ENCODE measurements around the gene KIF21B. TPM values are rescaled to one million over a fixed set of nuclear protein-coding genes. Genes with fewer than 3 reads are reported as not detected.

Gene KIF21B
- total RNA-seq, 1 donor from 2014 or later = 0.43 TPM

- no peak for ATAC-seq
- intact Hi-C loops (cut with DNase I) = loop anchor here (5.0 kb wide), 1 partner anchor 51 kb away; no protein-coding TSS in a partner anchor
- DNase-seq (ENCODE audit: missing footprints) = no peak
Measured at GRCh38 chr1:201022820-201023516, 546 bp downstream of the KIF21B start.

- DNase-seq (ENCODE audit: missing footprints) (no peak), ATAC-seq (no peak)
- intact Hi-C loops (cut with DNase I) = loop anchor here (5.0 kb wide), 1 partner anchor 50 kb away; no protein-coding TSS in a partner anchor
Measured at GRCh38 chr1:201022493-201022819, 1.1 kb downstream of the KIF21B start.

GRCh38 chr1:201021630-201022492, 1.7 kb downstream of the KIF21B start:
- intact Hi-C loops (cut with DNase I) = loop anchor here (5.0 kb wide), 1 partner anchor 50 kb away; no protein-coding TSS in a partner anchor
- DNase-seq (ENCODE audit: missing footprints) (no peak), ATAC-seq (no peak)

GRCh38 chr1:201020721-201021629, 2.5 kb downstream of the KIF21B start:
- ATAC-seq = no peak
- intact Hi-C loops (cut with DNase I) = loop anchor here (5.0 kb wide), 1 partner anchor 49 kb away; no protein-coding TSS in a partner anchor
- no peak for DNase-seq (ENCODE audit: missing footprints)

- ATAC-seq (no peak), DNase-seq (ENCODE audit: missing footprints) (no peak)
- intact Hi-C loops (cut with DNase I) = loop anchor here (5.0 kb wide), 1 partner anchor 48 kb away; no protein-coding TSS in a partner anchor
Measured at GRCh38 chr1:201020040-201020591, 3.4 kb downstream of the KIF21B start.

- intact Hi-C loops (cut with DNase I) = no loop called here
- ATAC-seq (peak; percentile 21), DNase-seq (ENCODE audit: missing footprints) (peak; percentile 88)
Measured at GRCh38 chr1:201019321-201019977, 4.1 kb downstream of the KIF21B start.

- intact Hi-C loops (cut with DNase I) = no loop called here
- DNase-seq (ENCODE audit: missing footprints) (no peak), ATAC-seq (no peak)
Measured at GRCh38 chr1:201017828-201018163, 5.7 kb downstream of the KIF21B start.

GRCh38 chr1:201016943-201017827, 6.3 kb downstream of the KIF21B start:
- ATAC-seq (no peak), DNase-seq (ENCODE audit: missing footprints) (no peak)
- intact Hi-C loops (cut with DNase I) = no loop called here

- ATAC-seq (no peak), DNase-seq (ENCODE audit: missing footprints) (no peak)
- intact Hi-C loops (cut with DNase I) = no loop called here
Measured at GRCh38 chr1:201016211-201016651, 7.3 kb downstream of the KIF21B start.

GRCh38 chr1:201015551-201016091, 7.9 kb downstream of the KIF21B start:
- no peak for ATAC-seq
- intact Hi-C loops (cut with DNase I) = no loop called here
- DNase-seq (ENCODE audit: missing footprints) = no peak

GRCh38 chr1:201014816-201015200, 8.7 kb downstream of the KIF21B start:
- intact Hi-C loops (cut with DNase I) = no loop called here
- ATAC-seq = no peak

GRCh38 chr1:201013991-201014815, 9.3 kb downstream of the KIF21B start:
- no peak for ATAC-seq
- intact Hi-C loops (cut with DNase I) = no loop called here
- no peak for DNase-seq (ENCODE audit: missing footprints)

More at GRCh38 chr1:201014816-201015200, 8.7 kb downstream of the KIF21B start:
- DNase-seq (ENCODE audit: missing footprints) = no peak

- peak; percentile 85 for DNase-seq (ENCODE audit: missing footprints)
- ATAC-seq = no peak
- intact Hi-C loops (cut with DNase I) = no loop called here
Measured at GRCh38 chr1:201013031-201013485, 10.5 kb downstream of the KIF21B start.

GRCh38 chr1:201011616-201012015, 11.9 kb downstream of the KIF21B start:
- intact Hi-C loops (cut with DNase I) = no loop called here
- ATAC-seq (no peak), DNase-seq (ENCODE audit: missing footprints) (no peak)

GRCh38 chr1:201009962-201010645, 13.4 kb downstream of the KIF21B start:
- DNase-seq (ENCODE audit: missing footprints) = no peak
- ATAC-seq = no peak
- intact Hi-C loops (cut with DNase I) = no loop called here
